Epithelial cell of proximal tubule (primary cell): ENCODE results near the gene CEP290. TPM values are rescaled to one million over a fixed set of nuclear protein-coding genes. Genes with fewer than 3 reads are reported as not detected.
"Not testable (repeated sequence)": the region's sequence is repeated elsewhere in the genome, so short reads cannot be mapped to it uniquely, and the experiment has no call there.

Experiments used
- DNase-seq: peaks from one replicate; pipeline ENCODE4 v3.0.0-alpha.2; 2011; ENCODE audit warnings: low read depth
- H3K4me3 ChIP-seq: 2 replicates; pipeline ENCODE4 v1.5.1; 2011; ENCODE audit warnings: low read depth, mild to moderate bottlenecking, low read length
- CTCF ChIP-seq: conservative IDR thresholded peaks from 2 replicates; pipeline ENCODE4 v1.5.1; 2012; ENCODE audit warnings: low read depth, mild to moderate bottlenecking, low read length
- total RNA-seq: library from RNA; depleted of rRNA; stranded (reverse); fragments of >200 nt; gene quantifications from 2 replicates; pipeline ENCODE4 v1.2.3, GENCODE V29; 2015

CEP290 gene
- total RNA-seq, 1 donor from 2014 or later, result 7.0 TPM

- no peak for DNase-seq
- TF ChIP-seq CTCF, result no peak
- peak overlapping the region; percentile 90 for H3K4me3 ChIP-seq
Observed at GRCh38 chr12:88142610-88142991, 713 bp upstream of the CEP290 start.

GRCh38 chr12:88141425-88141773, 489 bp downstream of the CEP290 start:
- TF ChIP-seq CTCF, result no peak
- DNase-seq, result no peak
- H3K4me3 ChIP-seq, result peak overlapping the region; percentile 90

GRCh38 chr12:88139711-88140110, 2.2 kb downstream of the CEP290 start:
- not testable (repeated sequence) for H3K4me3 ChIP-seq, DNase-seq

GRCh38 chr12:88133181-88133580, 8.7 kb downstream of the CEP290 start:
- not testable (repeated sequence) for H3K4me3 ChIP-seq, DNase-seq

- TF ChIP-seq CTCF, result no peak
- no peak for DNase-seq
Observed at GRCh38 chr12:88132392-88132791, 9.5 kb downstream of the CEP290 start.

GRCh38 chr12:88127855-88128254, 14.0 kb downstream of the CEP290 start:
- TF ChIP-seq CTCF, result no peak
- H3K4me3 ChIP-seq, result no peak overlapping the region
- DNase-seq, result no peak

More at GRCh38 chr12:88132392-88132791, 9.5 kb downstream of the CEP290 start:
- no peak overlapping the region for H3K4me3 ChIP-seq

GRCh38 chr12:88127099-88127498, 14.8 kb downstream of the CEP290 start:
- no peak for DNase-seq
- TF ChIP-seq CTCF, result no peak
- H3K4me3 ChIP-seq, result no peak overlapping the region

GRCh38 chr12:88122666-88123065, 19.2 kb downstream of the CEP290 start:
- no peak overlapping the region for H3K4me3 ChIP-seq
- DNase-seq, result no peak
- TF ChIP-seq CTCF, result no peak
